Measurements from ENCODE around the gene CC2D1B. TPM values are rescaled to one million over a fixed set of nuclear protein-coding genes. Genes with fewer than 3 reads are reported as not detected.

Gene CC2D1B
- total and polyA plus RNA-seq, 2 donors (not counting 3 experiments of a cell fraction or from before 2014, with no cell fraction given) = 16.9 to 32.6 TPM

DNA sequence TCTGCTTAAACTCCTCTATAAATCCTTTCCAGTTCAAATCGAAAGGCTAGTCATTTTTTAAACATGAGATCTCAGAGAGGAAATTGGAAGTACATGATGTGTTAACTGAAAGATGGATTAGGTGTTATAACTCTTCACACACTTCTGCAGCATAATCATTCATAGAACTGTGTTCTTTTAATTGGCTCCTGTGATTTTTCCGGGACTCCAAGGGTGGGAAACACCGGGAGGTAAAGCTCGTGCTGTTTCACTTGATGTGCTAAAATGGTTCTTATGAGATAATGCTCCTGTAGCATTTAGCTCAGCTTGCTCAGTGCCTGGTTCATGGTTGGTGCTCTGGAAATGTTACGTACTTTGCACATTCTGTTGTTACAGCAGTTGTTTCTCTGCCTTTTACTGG lies 40.2 kb downstream of the CC2D1B start:
- H3K9ac ChIP-seq (replicated peaks; ENCODE audit: extremely low read depth, insufficient read depth, low read length) = no peak overlapping the region
- no peaks in the 10 kb centered on the region for H3K36me3 ChIP-seq (ENCODE audit: control insufficient read depth in 2 of 2, extremely low read depth in 1 of 2, insufficient read depth in 2 of 2, low read length in 2 of 2)
- CTCF ChIA-PET = interaction anchor here (1.9 kb wide), 1 partner anchor 29 kb away, joined by 4 read pairs; no protein-coding TSS in a partner anchor
- intact Hi-C loops (cut with micrococcal nuclease) (no loop called here), dilution Hi-C loops (cut with MboI; ENCODE audit: extremely low pct_ligation_motif_present, low sequenced_read_pairs) (no loop called here)
- H3K4me3 ChIP-seq (replicated peaks in 1 of 3; ENCODE audit: insufficient read depth in 1 of 3, low read depth in 1 of 3, low read length in 3 of 3) = no peak overlapping the region
- H3K4me1 ChIP-seq (ENCODE audit: control insufficient read depth, extremely low read depth, insufficient read depth, low read length) = no peaks in the 10 kb centered on the region
- POLR2A ChIA-PET = interaction anchor here (0.6 kb wide), 1 partner anchor 186 kb away, joined by 4 read pairs; no protein-coding TSS in a partner anchor
- DNase-seq (ENCODE audit: low read depth, low spot score) (no peak), FAIRE-seq (no peak)
- H3K9me3 ChIP-seq (replicated peaks; ENCODE audit: control insufficient read depth, insufficient read depth, low read length) = no peaks in the 10 kb centered on the region
- BruUV-seq (replicated peaks) = no TSS peak
- TF ChIP-seq FOS (IDR thresholded peaks at IDR 0.05; ENCODE audit: borderline replicate concordance, insufficient read depth, low read length) (no peak), POLR2AphosphoS5 (IDR thresholded peaks at IDR 0.05; ENCODE audit: insufficient read depth, low read depth, low read length) (no peak), CTCF (IDR thresholded peaks at IDR 0.05; ENCODE audit: extremely low read depth in 1 of 2, insufficient read depth in 1 of 2, low read depth in 1 of 2, low read length in 2 of 2) (no peak), JUN (IDR thresholded peaks at IDR 0.05; ENCODE audit: borderline replicate concordance, insufficient read depth, insufficient read length, low read depth) (no peak), POLR2A (IDR thresholded peaks at IDR 0.05; ENCODE audit: low read depth, low read length) (no peak), EZH2 (IDR thresholded peaks at IDR 0.05; ENCODE audit: borderline replicate concordance, low read depth, low read length, severe bottlenecking) (no peak), MYC (IDR thresholded peaks at IDR 0.05; ENCODE audit: low read depth, low read length) (no peak), GATA2 (IDR thresholded peaks at IDR 0.05; ENCODE audit: insufficient read depth, insufficient read length, low read depth, low read length) (no peak)
- TF ChIP-seq, protein P1, sequence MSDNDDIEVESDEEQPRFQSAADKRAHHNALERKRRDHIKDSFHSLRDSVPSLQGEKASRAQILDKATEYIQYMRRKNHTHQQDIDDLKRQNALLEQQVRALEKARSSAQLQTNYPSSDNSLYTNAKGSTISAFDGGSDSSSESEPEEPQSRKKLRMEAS (IDR thresholded peaks at IDR 0.05; ENCODE audit: insufficient read depth, insufficient read length) = no peak
- H3K9me1 ChIP-seq (replicated peaks; ENCODE audit: control insufficient read depth, extremely low read depth, insufficient read depth, low read length) = no peaks in the 10 kb centered on the region
- no peak overlapping the region for H3K4me2 ChIP-seq (ENCODE audit: insufficient read depth, low read length)
- no peaks in the 10 kb centered on the region for H4K20me1 ChIP-seq (replicated peaks; ENCODE audit: control insufficient read depth, extremely low read depth, insufficient read depth, low read length)
- H2AFZ ChIP-seq (ENCODE audit: low read depth, low read length) = no peak overlapping the region
- no peak overlapping the region for H3K27ac ChIP-seq (ENCODE audit: insufficient read depth, low read depth, low read length)
- H3K27me3 ChIP-seq (ENCODE audit: control insufficient read depth in 2 of 2, insufficient read depth in 2 of 2, low read length in 2 of 2) = no peaks in the 10 kb centered on the region
- H3K79me2 ChIP-seq (ENCODE audit: control insufficient read depth, insufficient read depth, low read length) = no peaks in the 10 kb centered on the region

All from endothelial cell of umbilical vein (primary cell).